Measurements from ENCODE around the gene GLS2. TPM values are rescaled to one million over a fixed set of nuclear protein-coding genes. Genes with fewer than 3 reads are reported as not detected.
"Not testable (repeated sequence)": the region's sequence is repeated elsewhere in the genome, so short reads cannot be mapped to it uniquely, and the experiment has no call there.

The GLS2 gene
- total RNA-seq, 1 experiment from 2014 or later: 14.8 TPM

DNA sequence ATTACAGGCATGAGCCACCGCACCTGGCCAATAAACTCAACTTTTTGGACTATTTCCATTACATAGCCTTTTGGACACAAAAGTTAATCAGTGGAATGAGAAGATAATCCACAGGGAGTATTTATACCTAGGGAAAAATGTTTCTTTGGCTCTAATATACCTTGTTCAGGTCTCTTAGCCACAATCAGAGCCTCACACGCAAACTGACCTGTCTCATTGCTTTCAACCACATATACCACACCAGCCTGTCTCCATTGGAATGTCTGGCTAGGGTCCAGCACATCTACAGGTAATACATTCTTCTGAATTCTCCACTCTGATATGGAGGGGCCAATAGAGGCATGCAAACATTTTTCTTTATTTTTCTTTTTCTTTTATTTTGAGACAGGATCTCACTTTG, 29.9 kb upstream of the GLS2 start:
- no peak for TF ChIP-seq ZNF232 (CRISPR knock-in tag; IDR thresholded peaks at IDR 0.05)
- DNase-seq (ENCODE audit: low spot score) (no peak), ATAC-seq (no peak)
- H3K4me1 Mint-ChIP-seq: peaks cover 24% of the 10 kb centered on the region
- H3K27ac Mint-ChIP-seq: no peak overlapping the region
- H3K27me3 Mint-ChIP-seq (ENCODE audit: low read depth): no peaks in the 10 kb centered on the region
- POLR2A ChIA-PET: no interaction called here
- H3K9me3 Mint-ChIP-seq: no peaks in the 10 kb centered on the region
- CTCF ChIA-PET: interaction anchor here (1.3 to 1.4 kb wide), 2 partner anchors 56 to 119 kb away, joined by 4 read pairs; no protein-coding TSS in a partner anchor
- H3K36me3 Mint-ChIP-seq: no peaks in the 10 kb centered on the region
- H3K4me3 Mint-ChIP-seq: no peak overlapping the region

- TF ChIP-seq CTCF (IDR thresholded peaks at IDR 0.05): 0 out of 2 replicates have a peak, but pooled peaks have one; percentile 6
- H3K36me3 Mint-ChIP-seq; H3K4me3 Mint-ChIP-seq; H3K4me1 Mint-ChIP-seq; H3K27me3 Mint-ChIP-seq (ENCODE audit: low read depth); DNase-seq (ENCODE audit: low spot score); H3K9me3 Mint-ChIP-seq; POLR2A ChIA-PET; ATAC-seq: not testable (repeated sequence)
- CTCF ChIA-PET: interaction anchor here (1.0 to 6.9 kb wide), 14 partner anchors 9 to 123 kb away, joined by 3 to 83 read pairs (median 4); no protein-coding TSS in a partner anchor
- peak overlapping the region; percentile 78; the same call in 1 of the 2 replicates for H3K27ac Mint-ChIP-seq
Measured at GRCh38 chr12:56514014-56514318, 26.0 kb upstream of the GLS2 start.

- H3K9me3 Mint-ChIP-seq: no peaks in the 10 kb centered on the region
- no peak overlapping the region for H3K27ac Mint-ChIP-seq
- DNase-seq (ENCODE audit: low spot score): no peak
- H3K36me3 Mint-ChIP-seq: no peaks in the 10 kb centered on the region
- CTCF ChIA-PET: interaction anchor here (6.9 kb wide), 1 partner anchor 80 kb away, joined by 83 read pairs; no protein-coding TSS in a partner anchor
- no peak overlapping the region for H3K4me3 Mint-ChIP-seq
- no peaks in the 10 kb centered on the region for H3K4me1 Mint-ChIP-seq
- peaks cover 8% of the 10 kb centered on the region for H3K27me3 Mint-ChIP-seq (ENCODE audit: low read depth)
- POLR2A ChIA-PET: no interaction called here
- ATAC-seq: no peak
- TF ChIP-seq KAT7 (CRISPR knock-in tag; IDR thresholded peaks at IDR 0.05; ENCODE audit: borderline replicate concordance) (no peak), HMGA2 (CRISPR knock-in tag; IDR thresholded peaks at IDR 0.05) (no peak)
Measured at GRCh38 chr12:56510786-56511185, 22.8 kb upstream of the GLS2 start.

- DNase-seq (ENCODE audit: low spot score); H3K36me3 Mint-ChIP-seq; CTCF ChIA-PET: not testable (repeated sequence)
Measured at GRCh38 chr12:56499879-56500278, 11.9 kb upstream of the GLS2 start.

DNA sequence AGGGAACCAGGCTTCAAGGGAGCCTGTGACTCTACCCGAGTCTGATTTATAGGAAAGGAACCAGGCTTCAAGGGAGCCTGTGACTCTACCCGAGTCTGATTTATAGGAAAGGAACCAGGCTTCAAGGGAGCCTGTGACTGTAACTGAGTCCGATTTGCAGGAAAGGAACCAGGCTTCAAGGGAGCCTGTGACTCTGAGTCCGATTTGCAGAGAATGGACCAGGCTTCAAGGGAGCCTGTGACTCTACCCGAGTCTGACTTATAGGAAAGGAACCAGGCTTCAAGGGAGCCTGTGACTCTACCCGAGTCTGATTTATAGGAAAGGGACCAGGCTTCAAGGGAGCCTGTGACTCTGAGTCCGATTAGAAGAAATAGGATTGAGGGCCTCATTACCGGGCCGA, 11.5 kb upstream of the GLS2 start:
- H3K36me3 Mint-ChIP-seq; H3K4me3 Mint-ChIP-seq; CTCF ChIA-PET; ATAC-seq; H3K27ac Mint-ChIP-seq; POLR2A ChIA-PET; DNase-seq (ENCODE audit: low spot score): not testable (repeated sequence)
- peaks cover 11% of the 10 kb centered on the region for H3K4me1 Mint-ChIP-seq
- H3K9me3 Mint-ChIP-seq: peaks cover 13% of the 10 kb centered on the region
- peaks cover 45% of the 10 kb centered on the region for H3K27me3 Mint-ChIP-seq (ENCODE audit: low read depth)

More at GRCh38 chr12:56499879-56500278, 11.9 kb upstream of the GLS2 start:
- Mint-ChIP-seq H3K9me3 (peaks cover 13% of the 10 kb centered on the region), H3K4me1 (peaks cover 11% of the 10 kb centered on the region), H3K27me3 (ENCODE audit: low read depth) (peaks cover 45% of the 10 kb centered on the region)
- ATAC-seq, H3K27ac Mint-ChIP-seq, POLR2A ChIA-PET, H3K4me3 Mint-ChIP-seq: not testable (repeated sequence)

GRCh38 chr12:56498126-56498902, 10.4 kb upstream of the GLS2 start:
- peak; percentile 59 for ATAC-seq
- H3K4me1 Mint-ChIP-seq: peaks cover 11% of the 10 kb centered on the region
- H3K4me3 Mint-ChIP-seq; H3K36me3 Mint-ChIP-seq; POLR2A ChIA-PET; H3K9me3 Mint-ChIP-seq; DNase-seq (ENCODE audit: low spot score); H3K27ac Mint-ChIP-seq: not testable (repeated sequence)
- H3K27me3 Mint-ChIP-seq (ENCODE audit: low read depth): peaks cover 45% of the 10 kb centered on the region
- CTCF ChIA-PET: interaction anchor here (0.6 to 1.2 kb wide), 2 partner anchors 138 to 691 kb away, joined by 3 to 7 read pairs; no protein-coding TSS in a partner anchor

GRCh38 chr12:56496704-56497103, 8.7 kb upstream of the GLS2 start:
- Mint-ChIP-seq H3K4me1 (peaks cover 11% of the 10 kb centered on the region), H3K9me3 (peaks cover 10% of the 10 kb centered on the region), H3K27me3 (ENCODE audit: low read depth) (peaks cover 49% of the 10 kb centered on the region)
- H3K36me3 Mint-ChIP-seq, ATAC-seq, H3K4me3 Mint-ChIP-seq, H3K27ac Mint-ChIP-seq: not testable (repeated sequence)
- ChIA-PET CTCF (interaction anchor here (0.9 to 1.3 kb wide), 3 partner anchors 8 to 140 kb away, joined by 3 to 4 read pairs (median 3); partner anchors contain the start of gene GLS2), POLR2A (interaction anchor here (0.5 kb wide), 1 partner anchor 17 kb away, joined by 3 read pairs; no protein-coding TSS in a partner anchor)
- DNase-seq (ENCODE audit: low spot score): peak; percentile 89

DNA sequence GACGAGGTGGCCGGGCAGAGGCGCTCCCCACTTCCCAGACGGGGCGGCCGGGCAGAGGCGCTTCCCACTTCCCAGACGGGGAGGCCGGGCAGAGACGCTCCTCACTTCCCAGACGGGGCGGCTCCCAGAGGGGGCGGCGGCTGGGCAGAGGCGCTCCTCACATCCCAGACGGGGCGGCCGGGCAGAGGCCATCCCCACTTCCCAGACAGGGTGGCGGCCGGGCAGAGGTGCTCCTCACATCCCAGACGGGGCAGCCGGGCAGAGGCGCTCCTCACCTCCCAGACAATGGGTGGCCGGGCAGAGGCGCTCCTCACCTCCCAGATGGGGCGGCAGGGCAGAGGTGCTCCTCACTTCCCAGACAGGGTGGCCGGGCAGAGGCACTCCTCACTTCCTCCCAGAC, 6.5 kb upstream of the GLS2 start:
- H3K27ac Mint-ChIP-seq; CTCF ChIA-PET; DNase-seq (ENCODE audit: low spot score); H3K36me3 Mint-ChIP-seq; H3K4me3 Mint-ChIP-seq; POLR2A ChIA-PET; ATAC-seq: not testable (repeated sequence)
- H3K9me3 Mint-ChIP-seq: peaks cover 10% of the 10 kb centered on the region
- peaks cover 11% of the 10 kb centered on the region for H3K4me1 Mint-ChIP-seq
- H3K27me3 Mint-ChIP-seq (ENCODE audit: low read depth): peaks cover 57% of the 10 kb centered on the region

GRCh38 chr12:56494106-56494415, 6.1 kb upstream of the GLS2 start:
- CTCF ChIA-PET; ATAC-seq; POLR2A ChIA-PET; DNase-seq (ENCODE audit: low spot score); H3K36me3 Mint-ChIP-seq; H3K4me3 Mint-ChIP-seq; H3K27ac Mint-ChIP-seq: not testable (repeated sequence)
- H3K27me3 Mint-ChIP-seq (ENCODE audit: low read depth): peaks cover 57% of the 10 kb centered on the region
- H3K4me1 Mint-ChIP-seq: peaks cover 11% of the 10 kb centered on the region
- peaks cover 13% of the 10 kb centered on the region for H3K9me3 Mint-ChIP-seq

- H3K4me3 Mint-ChIP-seq; H3K36me3 Mint-ChIP-seq; DNase-seq (ENCODE audit: low spot score); ATAC-seq; CTCF ChIA-PET; H3K27ac Mint-ChIP-seq; POLR2A ChIA-PET; H3K4me1 Mint-ChIP-seq: not testable (repeated sequence)
- peaks cover 57% of the 10 kb centered on the region for H3K27me3 Mint-ChIP-seq (ENCODE audit: low read depth)
- peaks cover 18% of the 10 kb centered on the region for H3K9me3 Mint-ChIP-seq
Measured at GRCh38 chr12:56493409-56494105, 5.6 kb upstream of the GLS2 start.
